IMR-90 (cell line): Measurements from ENCODE around the gene HECTD1. TPM values are rescaled to one million over a fixed set of nuclear protein-coding genes. Genes with fewer than 3 reads are reported as not detected.

ENCODE experiments used
- ATAC-seq: fragments of 200-7000 bp; cut with Tn5 transposase; 2 replicates; pipeline ENCODE4 v1.9.1; 2020; ENCODE audit warnings: low read depth, mild to moderate bottlenecking, moderate library complexity
- BruUV-seq: library from RNA; stranded (reverse); fragments of 400-500 nt; replicated peaks from 2 replicates; lab custom pipeline; 2021; lab: Mats Ljungman, UMichigan
- CTCF ChIA-PET: fragments of 300-600 bp; formaldehyde crosslinking; extraction: SDS; loops from one replicate; lab custom pipeline; 2021; ENCODE audit warnings: antibody characterized with exemption; lab: Yijun Ruan, JAX
- POLR2A ChIA-PET: fragments of 300-600 bp; sonication (Branson Sonifier 250); formaldehyde crosslinking; loops from one replicate; lab custom pipeline; 2022; ENCODE audit warnings: antibody characterized with exemption; ENCODE audit not compliant: unreplicated experiment; lab: Charles Lee
- DNase-seq: peaks from one replicate; pipeline ENCODE4 v3.0.0; 2013
- H2AFZ ChIP-seq: replicated peaks from 2 replicates; pipeline ENCODE3; 2013; ENCODE audit warnings: low read length, mild to moderate bottlenecking; ENCODE audit not compliant: poor library complexity
- H2AK5ac ChIP-seq: 2 replicates; pipeline ENCODE4 v1.6.1; 2013; ENCODE audit warnings: low read depth, low read length, inconsistent platforms
- H2AK9ac ChIP-seq: replicated peaks from 2 replicates; pipeline ENCODE3; 2013; ENCODE audit warnings: mild to moderate bottlenecking, low read depth, low read length, moderate library complexity; ENCODE audit not compliant: poor library complexity
- H2BK120ac ChIP-seq: 2 replicates; pipeline ENCODE4 v1.6.1; 2013; ENCODE audit warnings: low read depth, low read length, inconsistent platforms
- H2BK15ac ChIP-seq: 3 replicates; pipeline ENCODE4 v1.6.1; 2013; ENCODE audit warnings: low read depth, low read length, inconsistent platforms
- H2BK20ac ChIP-seq: 2 replicates; pipeline ENCODE4 v1.6.1; 2013; ENCODE audit warnings: low read depth, mild to moderate bottlenecking, inconsistent platforms, low read length, moderate library complexity
- H2BK5ac ChIP-seq: 2 replicates; pipeline ENCODE4 v1.6.1; 2013; ENCODE audit warnings: mild to moderate bottlenecking, low read depth, low read length, inconsistent platforms; ENCODE audit not compliant: poor library complexity, severe bottlenecking
- H3K14ac ChIP-seq: replicated peaks from 2 replicates; pipeline ENCODE4 v1.6.1; 2013; ENCODE audit warnings: low read depth, low read length, inconsistent platforms
- H3K18ac ChIP-seq: 2 replicates; pipeline ENCODE4 v1.6.1; 2013; ENCODE audit warnings: low read depth, low read length, control low read depth
- H3K23ac ChIP-seq: 2 replicates; pipeline ENCODE4 v1.6.1; 2013; ENCODE audit warnings: low read depth, low read length, inconsistent platforms
- H3K27ac ChIP-seq: 2 replicates; pipeline ENCODE4 v1.5.1; 2013; ENCODE audit warnings: mild to moderate bottlenecking, control low read depth, low read length; ENCODE audit not compliant: insufficient read depth
- H3K27me3 ChIP-seq: 2 replicates; pipeline ENCODE4 v1.6.1; 2013; ENCODE audit warnings: low read length; ENCODE audit not compliant: control insufficient read depth, insufficient read depth
- H3K36me3 ChIP-seq: 2 replicates; pipeline ENCODE4 v1.6.1; 2013; ENCODE audit warnings: low read length, mixed read lengths; ENCODE audit not compliant: control insufficient read depth, insufficient read depth
- H3K4ac ChIP-seq: 2 replicates; pipeline ENCODE4 v1.6.1; 2013; ENCODE audit warnings: low read depth, low read length, inconsistent platforms
- H3K4me1 ChIP-seq: 2 replicates; pipeline ENCODE4 v1.6.1; 2013; ENCODE audit warnings: low read length, mixed read lengths; ENCODE audit not compliant: control insufficient read depth, insufficient read depth
- H3K4me2 ChIP-seq: 2 replicates; pipeline ENCODE4 v1.6.1; 2013; ENCODE audit warnings: low read depth, mild to moderate bottlenecking, control low read depth, low read length, moderate library complexity
- H3K4me3 ChIP-seq: 2 replicates; pipeline ENCODE4 v1.5.1; 2013; ENCODE audit warnings: low read depth, mild to moderate bottlenecking, control low read depth, low read length, moderate library complexity; ENCODE audit not compliant: insufficient read depth
- H3K56ac ChIP-seq: 2 replicates; pipeline ENCODE4 v1.6.1; 2013; ENCODE audit warnings: low read length, inconsistent platforms; ENCODE audit not compliant: insufficient read depth; ENCODE audit errors: extremely low read depth
- H3K79me1 ChIP-seq, 2 experiments: 2 replicates each; pipeline ENCODE4 v1.6.1; 2013; ENCODE audit warnings: low read length in 2 of 2, inconsistent platforms in 1 of 2, low read depth in 1 of 2
- H3K9ac ChIP-seq: 2 replicates; pipeline ENCODE4 v1.6.1; 2013; ENCODE audit warnings: low read depth, low read length, control low read depth
- H3K9me1 ChIP-seq: 2 replicates; pipeline ENCODE4 v1.6.1; 2013; ENCODE audit warnings: low read length, inconsistent platforms; ENCODE audit not compliant: insufficient read depth
- H3K9me3 ChIP-seq: 2 replicates; pipeline ENCODE4 v1.6.1; 2013; ENCODE audit warnings: low read length; ENCODE audit not compliant: control insufficient read depth, insufficient read depth
- H4K20me1 ChIP-seq: 2 replicates; pipeline ENCODE4 v1.6.1; 2013; ENCODE audit warnings: low read length, inconsistent platforms; ENCODE audit not compliant: insufficient read depth
- H4K5ac ChIP-seq: 2 replicates; pipeline ENCODE4 v1.6.1; 2013; ENCODE audit warnings: mild to moderate bottlenecking, low read depth, low read length, control low read depth
- H4K8ac ChIP-seq, 2 experiments: 2 replicates each; pipeline ENCODE4 v1.6.1; 2013; ENCODE audit warnings: low read depth in 2 of 2, low read length in 2 of 2, control low read depth in 1 of 2, inconsistent platforms in 1 of 2
- H4K91ac ChIP-seq: 2 replicates; pipeline ENCODE4 v1.6.1; 2013; ENCODE audit warnings: low read depth, low read length, inconsistent platforms; ENCODE audit not compliant: insufficient read depth
- BHLHE40 ChIP-seq: fragments of 150-350 bp; IDR thresholded peaks from 2 replicates; pipeline ENCODE4 v1.6.1; 2016; ENCODE audit warnings: mild to moderate bottlenecking, low read depth, low read length
- MAFK ChIP-seq: IDR thresholded peaks from 2 replicates; pipeline ENCODE4 v1.6.1; 2012; ENCODE audit warnings: low read depth, low read length, improper control_type of control experiment
- MAZ ChIP-seq: IDR thresholded peaks from 2 replicates; pipeline ENCODE4 v1.6.1; 2012; ENCODE audit warnings: low read depth, mild to moderate bottlenecking, low read length, improper control_type of control experiment, moderate library complexity, borderline replicate concordance
- POLR2A ChIP-seq: IDR thresholded peaks from 2 replicates; pipeline ENCODE4 v1.6.1; 2012; ENCODE audit warnings: mild to moderate bottlenecking, low read depth, low read length
- RFX5 ChIP-seq: IDR thresholded peaks from 2 replicates; pipeline ENCODE4 v1.8.0; 2012; ENCODE audit warnings: low read depth, mild to moderate bottlenecking, low read length, moderate library complexity
- WGBS, 2 experiments: methylation state at CpG; one replicate each; pipeline versions ENCODE4 v1.1.5 to v1.1.7; 2013; ENCODE audit warnings: missing lambda C conversion rate in 2 of 2; ENCODE audit not compliant: insufficient read length in 1 of 2; ENCODE audit errors: extremely low coverage in 2 of 2; 5-methylcytosine and 5-hydroxymethylcytosine counted together
- dilution Hi-C: fragments of 300-500 bp; cut with HindIII; formaldehyde crosslinking; loops from one replicate; pipeline ENCODE4 v1.14.3; 2018; ENCODE audit warnings: low sequenced_read_pairs; ENCODE audit not compliant: unreplicated experiment
- in situ Hi-C: fragments of 300-500 bp; cut with MboI; formaldehyde crosslinking; loops from 3 replicates; pipeline ENCODE4 v1.14.3; 2019; ENCODE audit warnings: low sequenced_read_pairs, inconsistent platforms, mixed read lengths
- intact Hi-C: fragments of 100-400 bp; cut with micrococcal nuclease; formaldehyde crosslinking; loops from 2 replicates; pipeline ENCODE4 v1.10.0; 2022
- polyA plus RNA-seq, 3 experiments: library from polyadenylated mRNA; depleted of rRNA; stranded (reverse); fragments of >200 nt; gene quantifications; 2 replicates each; pipeline ENCODE4 v1.2.3, GENCODE V29; 2012; ENCODE audit warnings: low replicate concordance in 1 of 3
- total RNA-seq: library from RNA; depleted of rRNA; stranded (reverse); fragments of >200 nt; gene quantifications from 2 replicates; pipeline ENCODE4 v1.2.3, GENCODE V29; 2012

The HECTD1 gene
- total and polyA plus RNA-seq, 2 of the 4 experiments (the other 2 are of a cell fraction): 48.5 to 228 TPM

GRCh38 chr14:31203414-31203742, 4.2 kb downstream of the HECTD1 start:
- no peak overlapping the region for H3K14ac ChIP-seq
- no peak overlapping the region for H3K18ac ChIP-seq
- no TSS peak for BruUV-seq
- no peak overlapping the region for H2BK20ac ChIP-seq
- H3K27me3 ChIP-seq: no peaks in the 10 kb centered on the region
- in situ Hi-C loops: no loop called here
- H2BK5ac ChIP-seq: no peak overlapping the region
- CTCF ChIA-PET: no interaction called here
- H3K9me1 ChIP-seq: 0 out of 2 replicates have a peak, but pooled peaks cover 2% of the 10 kb centered on the region
- no peak overlapping the region for H2BK120ac ChIP-seq
- DNase-seq (no peak), ATAC-seq (no peak)
- H3K4me1 ChIP-seq: no peaks in the 10 kb centered on the region; the same call in 1 of the 2 replicates
- H3K27ac ChIP-seq: no peak overlapping the region
- dilution Hi-C loops: no loop called here
- no peak overlapping the region for H3K56ac ChIP-seq
- H2BK15ac ChIP-seq: no peak overlapping the region
- TF ChIP-seq BHLHE40 (no peak), POLR2A (no peak), RFX5 (no peak), MAFK (no peak), MAZ (no peak)
- WGBS, 2 experiments: no CpG with 5 or more reads among the region's 3 CpGs
- H2AK5ac ChIP-seq: no peak overlapping the region
- intact Hi-C loops: loop anchor here (10.0 kb wide), 1 partner anchor 219 kb away; no protein-coding TSS in a partner anchor
- no peak overlapping the region for H2AK9ac ChIP-seq
- no peak overlapping the region for H3K4me3 ChIP-seq
- H3K4ac ChIP-seq: no peak overlapping the region
- no peak overlapping the region; the same call in 1 of the 2 replicates for H3K23ac ChIP-seq
- H3K36me3 ChIP-seq: peaks cover 8% of the 10 kb centered on the region
- POLR2A ChIA-PET: no interaction called here
- H3K9ac ChIP-seq: no peak overlapping the region
- no peaks in the 10 kb centered on the region for H3K9me3 ChIP-seq
- H3K4me2 ChIP-seq: no peak overlapping the region
- H4K8ac ChIP-seq: no peak overlapping the region
- peaks cover 26% of the 10 kb centered on the region for H4K20me1 ChIP-seq
- H3K79me1 ChIP-seq: peaks cover 14 to 49% of the 10 kb centered on the region in 2 experiments; a peak in 3 of 4 replicates
- H4K91ac ChIP-seq: no peak overlapping the region
- no peak overlapping the region for H4K5ac ChIP-seq
- no peak overlapping the region for H2AFZ ChIP-seq
